Trophoblast cell (in vitro differentiated cells and primary cell): ENCODE results near the gene KCNK5.

Experiments used
- DNase-seq, 2 donors: peaks; one replicate each; pipeline ENCODE4 v3.0.0-alpha.2; 2016
- H2AFZ ChIP-seq: 2 replicates; pipeline ENCODE4 v1.6.1; 2013; ENCODE audit warnings: low read length, moderate library complexity, mild to moderate bottlenecking; ENCODE audit not compliant: insufficient read depth, poor library complexity
- H2AK5ac ChIP-seq: 2 replicates; pipeline ENCODE4 v1.6.1; 2013; ENCODE audit warnings: mild to moderate bottlenecking, low read length
- H2BK120ac ChIP-seq: 2 replicates; pipeline ENCODE4 v1.6.1; 2013; ENCODE audit warnings: low read length, mild to moderate bottlenecking, moderate library complexity; ENCODE audit not compliant: insufficient read depth, poor library complexity
- H2BK12ac ChIP-seq: 2 replicates; pipeline ENCODE4 v1.6.1; 2013; ENCODE audit warnings: mild to moderate bottlenecking, low read length, moderate library complexity
- H2BK5ac ChIP-seq: 2 replicates; pipeline ENCODE4 v1.6.1; 2013; ENCODE audit warnings: low read length, low read depth, moderate library complexity, mild to moderate bottlenecking; ENCODE audit not compliant: poor library complexity
- H3K14ac ChIP-seq: 2 replicates; pipeline ENCODE4 v1.6.1; 2013; ENCODE audit warnings: mild to moderate bottlenecking, low read length
- H3K18ac ChIP-seq: 2 replicates; pipeline ENCODE4 v1.6.1; 2013; ENCODE audit warnings: mild to moderate bottlenecking, low read length
- H3K23ac ChIP-seq: 2 replicates; pipeline ENCODE4 v1.6.1; 2013; ENCODE audit warnings: low read length
- H3K27ac ChIP-seq: 2 replicates; pipeline ENCODE4 v1.5.1; 2013; ENCODE audit warnings: low read depth, mild to moderate bottlenecking, inconsistent platforms, low read length, moderate library complexity
- H3K27me3 ChIP-seq: 2 replicates; pipeline ENCODE4 v1.6.1; 2013; ENCODE audit warnings: inconsistent platforms, mild to moderate bottlenecking, low read length, moderate library complexity; ENCODE audit not compliant: insufficient read depth
- H3K36me3 ChIP-seq, 2 experiments: 1 replicate in 1 of 2; 2 replicates in 1 of 2; pipeline ENCODE4 v1.6.1; 2013; ENCODE audit warnings: low read length in 2 of 2, mild to moderate bottlenecking in 2 of 2, moderate library complexity in 1 of 2; ENCODE audit not compliant: insufficient read depth in 2 of 2, control insufficient read depth in 1 of 2
- H3K4ac ChIP-seq: 2 replicates; pipeline ENCODE4 v1.6.1; 2013; ENCODE audit warnings: low read depth, mild to moderate bottlenecking, low read length, moderate library complexity
- H3K4me1 ChIP-seq, 2 experiments: 1 replicate in 1 of 2; 2 replicates in 1 of 2; pipeline ENCODE4 v1.6.1; 2013; ENCODE audit warnings: low read length in 2 of 2, mild to moderate bottlenecking in 2 of 2, moderate library complexity in 1 of 2; ENCODE audit not compliant: insufficient read depth in 2 of 2, control insufficient read depth in 1 of 2
- H3K4me2 ChIP-seq: 2 replicates; pipeline ENCODE4 v1.6.1; 2013; ENCODE audit warnings: inconsistent platforms, mild to moderate bottlenecking, low read length, moderate library complexity
- H3K4me3 ChIP-seq: 2 replicates; pipeline ENCODE4 v1.5.1; 2013; ENCODE audit warnings: mild to moderate bottlenecking, low read depth, low read length, inconsistent platforms
- H3K79me1 ChIP-seq: one replicate; pipeline ENCODE4 v1.6.1; 2013; ENCODE audit warnings: low read length
- H3K79me2 ChIP-seq: 2 replicates; pipeline ENCODE4 v1.6.1; 2013; ENCODE audit warnings: low read length, mild to moderate bottlenecking; ENCODE audit not compliant: control insufficient read depth, insufficient read depth, poor library complexity
- H3K9ac ChIP-seq: 2 replicates; pipeline ENCODE4 v1.6.1; 2013; ENCODE audit warnings: mild to moderate bottlenecking, low read length
- H3K9me3 ChIP-seq: 2 replicates; pipeline ENCODE4 v1.6.1; 2013; ENCODE audit warnings: low read depth, mild to moderate bottlenecking, control low read depth, inconsistent platforms, low read length; ENCODE audit not compliant: insufficient read depth
- H4K12ac ChIP-seq: 2 replicates; pipeline ENCODE4 v1.6.1; 2013; ENCODE audit warnings: low read depth, mild to moderate bottlenecking, low read length, moderate library complexity
- H4K8ac ChIP-seq: 2 replicates; pipeline ENCODE4 v1.6.1; 2013; ENCODE audit warnings: low read depth, mild to moderate bottlenecking, low read length, moderate library complexity
- H4K91ac ChIP-seq: one replicate; pipeline ENCODE4 v1.6.1; 2013; ENCODE audit warnings: low read depth, mild to moderate bottlenecking, low read length, moderate library complexity
- WGBS: extraction: QIAGEN DNeasy Blood & Tissue Kit; methylation state at CpG from one replicate; pipeline ENCODE4 v1.1.7; 2013; ENCODE audit warnings: missing lambda C conversion rate; ENCODE audit not compliant: insufficient read length, insufficient coverage; ENCODE audit errors: extremely low coverage; 5-methylcytosine and 5-hydroxymethylcytosine counted together

Gene KCNK5

DNA sequence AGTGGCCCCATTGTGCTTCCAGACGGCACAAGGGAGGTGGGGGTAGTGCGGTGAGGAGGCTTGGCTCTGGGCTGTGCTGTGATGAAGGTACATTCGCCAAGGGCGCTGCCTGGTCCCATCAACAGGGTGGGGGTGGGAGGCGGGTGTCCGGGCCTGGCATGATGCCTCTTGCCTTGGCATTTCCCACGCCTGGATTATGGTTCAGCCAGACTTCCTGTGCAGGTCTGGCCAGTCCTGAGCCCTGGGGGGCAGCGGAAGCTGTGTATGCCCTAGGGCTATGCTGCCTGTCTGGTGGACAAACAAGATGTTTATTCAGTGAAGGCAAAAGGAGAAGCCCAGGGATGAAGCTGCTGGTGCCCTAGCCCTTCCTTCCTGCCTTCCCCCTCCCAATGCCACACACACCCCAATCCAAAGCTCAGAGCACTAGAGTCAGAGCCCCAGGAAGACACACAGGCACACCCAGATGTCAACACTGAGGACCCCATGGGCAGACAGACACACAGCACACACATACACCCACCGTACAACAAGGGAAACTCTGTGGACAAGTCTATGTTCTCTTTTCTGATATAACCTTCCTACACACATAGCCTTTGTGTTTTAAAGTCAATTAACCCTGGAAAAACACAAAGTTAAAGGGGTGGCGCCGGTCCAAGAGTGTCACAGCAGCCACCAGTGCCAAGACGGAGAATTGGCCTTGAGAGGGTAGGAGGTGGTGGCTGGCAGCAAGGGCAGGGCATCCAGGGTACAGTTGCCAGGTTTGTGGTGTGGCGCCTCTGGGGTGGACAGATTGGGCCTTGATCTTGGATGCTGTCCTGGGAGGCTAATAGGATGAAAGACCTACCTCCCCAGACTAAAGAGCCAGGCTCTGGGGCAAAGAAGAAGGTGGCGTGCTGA is 59.6 kb downstream of the KCNK5 start:
- H4K8ac ChIP-seq: no peak overlapping the region
- H3K36me3 ChIP-seq: peaks cover 0 to 2% of the 10 kb centered on the region in 2 experiments
- H4K91ac ChIP-seq: no peak overlapping the region
- H2BK5ac ChIP-seq: no peak overlapping the region
- H4K12ac ChIP-seq: no peak overlapping the region
- no peaks in the 10 kb centered on the region for H3K79me2 ChIP-seq
- no peak overlapping the region for H2BK120ac ChIP-seq
- H2AK5ac ChIP-seq: no peak overlapping the region
- no peak overlapping the region for H3K4ac ChIP-seq
- WGBS: no CpG with 5 or more reads among the region's 14 CpGs
- no peak overlapping the region for H2AFZ ChIP-seq
- peak in 1 of 2 donors; percentile 68 for DNase-seq
- H3K27me3 ChIP-seq: no peaks in the 10 kb centered on the region
- H2BK12ac ChIP-seq: no peak overlapping the region
- H3K79me1 ChIP-seq: no peaks in the 10 kb centered on the region
- no peak overlapping the region for H3K23ac ChIP-seq
- H3K27ac ChIP-seq: no peak overlapping the region
- H3K9me3 ChIP-seq: peaks cover 6% of the 10 kb centered on the region
- H3K4me1 ChIP-seq: peaks cover 4 to 5% of the 10 kb centered on the region in 2 experiments
- no peak overlapping the region for H3K4me3 ChIP-seq
- no peak overlapping the region for H3K4me2 ChIP-seq
- no peak overlapping the region for H3K18ac ChIP-seq
- no peak overlapping the region for H3K14ac ChIP-seq
- H3K9ac ChIP-seq: no peak overlapping the region

DNA sequence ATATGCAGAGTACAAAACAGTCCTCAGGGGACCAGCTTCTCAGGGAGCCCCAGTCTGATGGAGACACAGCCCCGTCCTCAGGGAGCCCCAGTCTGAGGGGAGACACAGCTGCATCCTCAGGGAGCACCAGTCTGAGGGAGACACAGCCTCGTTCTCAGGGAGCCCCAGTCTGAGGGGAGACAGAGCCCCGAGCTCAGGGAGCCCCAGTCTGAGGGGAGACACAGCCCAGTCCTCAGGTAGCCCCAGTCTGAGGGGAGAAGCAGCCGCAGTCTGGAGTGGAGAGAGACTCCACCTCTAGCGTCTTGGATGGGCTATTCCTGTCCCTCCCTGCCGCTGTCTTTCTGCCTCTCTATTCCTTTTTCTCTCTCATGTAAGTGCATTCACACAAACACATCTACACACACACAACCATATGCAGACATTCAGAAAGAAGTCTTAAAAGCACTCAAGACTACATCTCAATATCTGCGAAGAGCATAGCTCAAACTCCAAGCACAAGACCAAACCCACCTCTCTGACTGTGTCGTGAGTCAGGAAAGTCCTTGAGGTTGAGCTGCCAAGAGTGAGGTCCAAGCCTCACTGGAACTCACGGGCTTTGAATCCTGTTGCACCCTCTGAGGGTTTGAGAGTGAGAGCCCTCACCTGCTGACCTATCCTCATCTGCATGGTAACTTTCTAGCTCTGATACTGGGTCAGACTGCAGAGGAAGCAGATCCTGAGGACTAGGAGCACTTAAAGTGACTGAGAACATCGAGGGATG is 61.2 kb downstream of the KCNK5 start:
- Histone ChIP-seq H2BK12ac (no peak overlapping the region), H3K4me3 (no peak overlapping the region), H3K23ac (no peak overlapping the region), H2AK5ac (no peak overlapping the region), H3K27me3 (no peaks in the 10 kb centered on the region), H3K36me3 (peaks cover 0 to 2% of the 10 kb centered on the region in 2 experiments), H3K14ac (no peak overlapping the region), H4K91ac (no peak overlapping the region), H3K27ac (no peak overlapping the region), H3K4ac (no peak overlapping the region), H3K9me3 (peaks cover 6% of the 10 kb centered on the region), H4K12ac (no peak overlapping the region), H2BK5ac (no peak overlapping the region), H4K8ac (no peak overlapping the region), H3K79me1 (no peaks in the 10 kb centered on the region), H3K4me2 (no peak overlapping the region), H3K9ac (no peak overlapping the region), H3K18ac (no peak overlapping the region), H3K4me1 (peaks cover 4 to 5% of the 10 kb centered on the region in 2 experiments), H2BK120ac (no peak overlapping the region), H3K79me2 (no peaks in the 10 kb centered on the region), H2AFZ (no peak overlapping the region)
- WGBS: no CpG with 5 or more reads among the region's 10 CpGs
- no peak for DNase-seq

DNA sequence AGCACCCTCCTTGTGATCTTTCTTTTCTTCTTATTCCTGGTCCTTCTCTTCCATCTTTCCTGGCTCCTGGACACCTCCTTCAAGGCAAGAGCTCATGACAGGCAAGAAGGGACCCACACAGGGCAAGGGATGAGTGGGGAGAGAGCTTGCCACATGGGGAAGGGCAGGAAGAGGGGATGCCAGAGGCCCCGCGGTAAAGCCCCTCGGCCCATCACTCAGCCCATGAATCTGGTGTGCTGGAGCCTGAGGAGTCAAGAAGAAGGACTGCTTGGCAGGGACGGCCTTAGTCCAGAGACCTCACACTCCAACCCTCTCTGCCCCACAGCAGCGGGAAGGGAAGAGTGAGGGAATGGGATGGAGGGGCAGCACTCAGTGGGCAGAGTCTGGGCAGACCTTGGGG is 62.0 kb downstream of the KCNK5 start:
- H2AK5ac ChIP-seq: no peak overlapping the region

DNA sequence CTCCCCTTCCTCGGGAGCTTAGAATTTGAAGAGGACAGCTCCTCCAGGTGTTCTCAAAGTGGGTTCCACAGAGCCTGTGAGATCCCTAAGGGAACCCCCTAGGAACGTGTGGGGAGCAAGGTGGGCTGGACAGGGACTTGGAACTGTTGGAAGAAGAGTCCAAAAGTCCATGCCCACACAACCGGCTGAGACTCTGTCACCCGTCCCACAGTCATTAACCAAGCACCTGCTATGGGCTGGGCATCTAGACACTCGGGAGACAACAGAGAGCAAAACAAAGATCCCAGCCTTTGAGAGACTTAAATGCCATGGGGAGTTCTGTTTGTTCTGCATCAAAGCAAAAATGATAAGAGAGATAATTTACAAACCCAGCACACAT is 62.4 kb downstream of the KCNK5 start:
- Histone ChIP-seq H2BK120ac (no peak overlapping the region), H3K9ac (no peak overlapping the region), H4K91ac (no peak overlapping the region), H2BK12ac (no peak overlapping the region), H2AK5ac (no peak overlapping the region), H3K79me1 (no peaks in the 10 kb centered on the region), H3K79me2 (no peaks in the 10 kb centered on the region), H3K4me2 (no peak overlapping the region), H3K18ac (no peak overlapping the region), H3K36me3 (peaks cover 0 to 2% of the 10 kb centered on the region in 2 experiments), H2BK5ac (no peak overlapping the region), H3K4ac (no peak overlapping the region), H4K12ac (no peak overlapping the region), H3K4me3 (no peak overlapping the region), H3K27ac (no peak overlapping the region), H3K27me3 (no peaks in the 10 kb centered on the region), H3K9me3 (peaks cover 5% of the 10 kb centered on the region), H3K23ac (no peak overlapping the region), H3K4me1 (peaks cover 4 to 5% of the 10 kb centered on the region in 2 experiments), H4K8ac (no peak overlapping the region), H3K14ac (no peak overlapping the region), H2AFZ (no peak overlapping the region)
- WGBS: no CpG with 5 or more reads among the region's 5 CpGs
- DNase-seq: no peak

More for the DNA sequence above, 62.0 kb downstream of the KCNK5 start:
- no peak overlapping the region for H3K4me2 ChIP-seq
- no peak overlapping the region for H3K18ac ChIP-seq
- H3K79me1 ChIP-seq: no peaks in the 10 kb centered on the region
- no peak overlapping the region for H3K4ac ChIP-seq
- H3K27me3 ChIP-seq: no peaks in the 10 kb centered on the region
- H4K91ac ChIP-seq: no peak overlapping the region
- H2BK5ac ChIP-seq: no peak overlapping the region
- no peak overlapping the region for H4K12ac ChIP-seq
- H2BK120ac ChIP-seq: no peak overlapping the region
- no peak overlapping the region for H3K4me3 ChIP-seq
- H3K36me3 ChIP-seq: peaks cover 0 to 2% of the 10 kb centered on the region in 2 experiments
- no peak for DNase-seq
- no peak overlapping the region for H2AFZ ChIP-seq
- no peaks in the 10 kb centered on the region for H3K79me2 ChIP-seq
- H3K9me3 ChIP-seq: peaks cover 6% of the 10 kb centered on the region
- no peak overlapping the region for H3K9ac ChIP-seq
- H3K27ac ChIP-seq: no peak overlapping the region
- no peak overlapping the region for H2BK12ac ChIP-seq
- H4K8ac ChIP-seq: no peak overlapping the region
- no peak overlapping the region for H3K14ac ChIP-seq
- H3K23ac ChIP-seq: no peak overlapping the region
- no CpG with 5 or more reads among the region's 5 CpGs for WGBS
- H3K4me1 ChIP-seq: peaks cover 4 to 5% of the 10 kb centered on the region in 2 experiments
